ENCODE data around the gene TOP1.

Gene TOP1

GRCh38 chr20:41094353-41095055 lies 65.9 kb downstream of the TOP1 start:
- Histone ChIP-seq H3K36me3 (ENCODE audit: control insufficient read depth in 2 of 2, insufficient read depth in 1 of 2, low read length in 2 of 2) (peaks cover 12 to 64% of the 10 kb centered on the region in 2 experiments), H3K4me3 (ENCODE audit: low read depth, low read length) (no peak overlapping the region), H3K9me3 (ENCODE audit: control insufficient read depth, insufficient read depth, low read depth, low read length) (no peaks in the 10 kb centered on the region), H3K4me1 (ENCODE audit: control insufficient read depth, insufficient read depth, low read length) (no peaks in the 10 kb centered on the region), H3K27ac (ENCODE audit: extremely low read depth, low read depth, low read length) (no peak overlapping the region)
- CTCF ChIA-PET = interaction anchor here (0.6 to 12.4 kb wide), 23 partner anchors 9 to 246 kb away, joined by 3 to 138 read pairs (median 4); partner anchors contain the start of gene LPIN3
- TF ChIP-seq ZBTB17 (tag by site-specific recombination; IDR thresholded peaks at IDR 0.05) (0 out of 2 replicates have a peak, but pooled peaks have one; percentile 18), ZNF354C (tag by site-specific recombination; IDR thresholded peaks at IDR 0.05; ENCODE audit: borderline replicate concordance, low read depth) (no peak)
- POLR2A ChIA-PET = interaction anchor here (0.9 kb wide), 1 partner anchor 104 kb away, joined by 3 read pairs; no protein-coding TSS in a partner anchor

GRCh38 chr20:41095110-41095969 lies 66.7 kb downstream of the TOP1 start:
- no peaks in the 10 kb centered on the region for H3K9me3 ChIP-seq (ENCODE audit: control insufficient read depth, insufficient read depth, low read depth, low read length)
- H3K36me3 ChIP-seq (ENCODE audit: control insufficient read depth in 2 of 2, insufficient read depth in 1 of 2, low read length in 2 of 2) = peaks cover 12 to 72% of the 10 kb centered on the region in 2 experiments
- TF ChIP-seq ZSCAN30 (tag by site-specific recombination; IDR thresholded peaks at IDR 0.05) (no peak), CTCF (tag by site-specific recombination; IDR thresholded peaks at IDR 0.05) (peak; percentile 50), ZNF654 (tag by site-specific recombination; IDR thresholded peaks at IDR 0.05; ENCODE audit: low read depth) (peak; percentile 68), GLI4 (tag by site-specific recombination; IDR thresholded peaks at IDR 0.05) (no peak), SCRT2 (tag by site-specific recombination; IDR thresholded peaks at IDR 0.05) (0 out of 2 replicates have a peak, but pooled peaks have one; percentile 31), ZNF2 (tag by site-specific recombination; IDR thresholded peaks at IDR 0.05) (peak; percentile 52; the same call in 1 of the 2 replicates)
- no peak overlapping the region for H3K4me3 ChIP-seq (ENCODE audit: low read depth, low read length)
- no peak overlapping the region for H3K27ac ChIP-seq (ENCODE audit: extremely low read depth, low read depth, low read length)
- no peaks in the 10 kb centered on the region for H3K4me1 ChIP-seq (ENCODE audit: control insufficient read depth, insufficient read depth, low read length)
- ChIA-PET CTCF (interaction anchor here (0.6 to 12.4 kb wide), 21 partner anchors 9 to 245 kb away, joined by 3 to 138 read pairs (median 4); partner anchors contain the start of gene LPIN3), POLR2A (interaction anchor here (0.8 to 0.9 kb wide), 2 partner anchors 103 to 105 kb away, joined by 3 read pairs; no protein-coding TSS in a partner anchor)

GRCh38 chr20:41098703-41099250 lies 70.2 kb downstream of the TOP1 start:
- POLR2A ChIA-PET = no interaction called here
- TF ChIP-seq ZNF610 (tag by site-specific recombination; IDR thresholded peaks at IDR 0.05; ENCODE audit: borderline replicate concordance) (no peak), ZNF362 (tag by site-specific recombination; IDR thresholded peaks at IDR 0.05) (no peak), FEZF1 (tag by site-specific recombination; IDR thresholded peaks at IDR 0.05) (no peak), ZNF624 (tag by site-specific recombination; IDR thresholded peaks at IDR 0.05) (no peak), ZSCAN18 (tag by site-specific recombination; IDR thresholded peaks at IDR 0.05) (no peak), YY2 (tag by site-specific recombination; IDR thresholded peaks at IDR 0.05) (no peak), ZNF394 (tag by site-specific recombination; IDR thresholded peaks at IDR 0.05; ENCODE audit: borderline replicate concordance) (no peak), ZBTB11 (tag by site-specific recombination; conservative IDR thresholded peaks at IDR 0.05; ENCODE audit: low read depth) (no peak), ZNF488 (tag by site-specific recombination; IDR thresholded peaks at IDR 0.05) (no peak), ZNF146 (tag by site-specific recombination; IDR thresholded peaks at IDR 0.05) (no peak)

More at GRCh38 chr20:41098703-41099250, 70.2 kb downstream of the TOP1 start:
- H3K9me3 ChIP-seq (ENCODE audit: control insufficient read depth, insufficient read depth, low read depth, low read length) = no peaks in the 10 kb centered on the region
- CTCF ChIA-PET = interaction anchor here (0.7 to 12.4 kb wide), 5 partner anchors 36 to 337 kb away, joined by 3 to 138 read pairs (median 4); no protein-coding TSS in a partner anchor
- no peak overlapping the region for H3K4me3 ChIP-seq (ENCODE audit: low read depth, low read length)
- no peak overlapping the region for H3K27ac ChIP-seq (ENCODE audit: extremely low read depth, low read depth, low read length)
- H3K4me1 ChIP-seq (ENCODE audit: control insufficient read depth, insufficient read depth, low read length) = no peaks in the 10 kb centered on the region
- H3K36me3 ChIP-seq (ENCODE audit: control insufficient read depth in 2 of 2, insufficient read depth in 1 of 2, low read length in 2 of 2) = peaks cover 30 to 82% of the 10 kb centered on the region in 2 experiments

Measured in HEK293 (cell line).